ENCODE measurements around the gene APBA2.

GRCh38 chr15:28917791-28918140 is 32.0 kb downstream of the APBA2 start:
- TF ChIP-seq CTCF (IDR thresholded peaks at IDR 0.05), result no peak
- no peak for TF ChIP-seq POLR2AphosphoS5 (IDR thresholded peaks at IDR 0.05; ENCODE audit: low read depth, low read length)
- no peak for TF ChIP-seq TCF7L2 (IDR thresholded peaks at IDR 0.05; ENCODE audit: low read depth, low read length)
- no peak for TF ChIP-seq REST (IDR thresholded peaks at IDR 0.05; ENCODE audit: insufficient read depth in 1 of 2, low read depth in 2 of 2, low read length in 1 of 2)
- TF ChIP-seq SIN3A (IDR thresholded peaks at IDR 0.05; ENCODE audit: borderline replicate concordance, insufficient read depth, low read depth, low read length), result no peak
